ENCODE measurements around the gene APPL2.

The APPL2 gene

GRCh38 chr12:105272152-105272551 is 36.2 kb upstream of the APPL2 start:
- no peak for ATAC-seq
- TF ChIP-seq BACH2 (CRISPR knock-in tag; IDR thresholded peaks at IDR 0.05; ENCODE audit: borderline replicate concordance) (no peak), ZFP3 (CRISPR knock-in tag; IDR thresholded peaks at IDR 0.05) (no peak), ARNTL (CRISPR knock-in tag; IDR thresholded peaks at IDR 0.05; ENCODE audit: borderline replicate concordance, low read depth) (no peak), TOX (CRISPR knock-in tag; IDR thresholded peaks at IDR 0.05; ENCODE audit: borderline replicate concordance) (no peak), ZNF565 (CRISPR knock-in tag; conservative IDR thresholded peaks at IDR 0.05; ENCODE audit: low read depth) (no peak), PPARA (CRISPR knock-in tag; IDR thresholded peaks at IDR 0.05; ENCODE audit: borderline replicate concordance) (no peak), ZNF8 (CRISPR knock-in tag; IDR thresholded peaks at IDR 0.05) (no peak), CSDC2 (CRISPR knock-in tag; IDR thresholded peaks at IDR 0.05) (no peak)

GRCh38 chr12:105271364-105271763 is 35.4 kb upstream of the APPL2 start:
- TF ChIP-seq ISL1 (CRISPR knock-in tag; IDR thresholded peaks at IDR 0.05) = peak; percentile 71
- TF ChIP-seq CSRNP3 (CRISPR knock-in tag; IDR thresholded peaks at IDR 0.05) = no peak
- TF ChIP-seq POU6F1 (CRISPR knock-in tag; IDR thresholded peaks at IDR 0.05; ENCODE audit: borderline replicate concordance, low read depth) = no peak
- no peak for TF ChIP-seq TOX (CRISPR knock-in tag; IDR thresholded peaks at IDR 0.05; ENCODE audit: borderline replicate concordance)
- ATAC-seq = peak; percentile 50

GRCh38 chr12:105270671-105271255 is 34.8 kb upstream of the APPL2 start:
- no peak for TF ChIP-seq PPARA (CRISPR knock-in tag; IDR thresholded peaks at IDR 0.05; ENCODE audit: borderline replicate concordance)
- no peak for TF ChIP-seq CREB5 (CRISPR knock-in tag; IDR thresholded peaks at IDR 0.05; ENCODE audit: low read depth)
- no peak for TF ChIP-seq POU6F1 (CRISPR knock-in tag; IDR thresholded peaks at IDR 0.05; ENCODE audit: borderline replicate concordance, low read depth)
- no peak for TF ChIP-seq PATZ1 (CRISPR knock-in tag; IDR thresholded peaks at IDR 0.05; ENCODE audit: borderline replicate concordance)
- TF ChIP-seq ZNF8 (CRISPR knock-in tag; IDR thresholded peaks at IDR 0.05) = no peak
- no peak for TF ChIP-seq TOX (CRISPR knock-in tag; IDR thresholded peaks at IDR 0.05; ENCODE audit: borderline replicate concordance)
- no peak for TF ChIP-seq CSRNP3 (CRISPR knock-in tag; IDR thresholded peaks at IDR 0.05)
- ATAC-seq = peak; percentile 56; the same call in 2 of the 3 replicates

GRCh38 chr12:105267711-105268110 is 31.7 kb upstream of the APPL2 start:
- TF ChIP-seq ISL1 (CRISPR knock-in tag; IDR thresholded peaks at IDR 0.05) = no peak
- no peak for TF ChIP-seq TOX (CRISPR knock-in tag; IDR thresholded peaks at IDR 0.05; ENCODE audit: borderline replicate concordance)
- no peak for TF ChIP-seq ZNF565 (CRISPR knock-in tag; conservative IDR thresholded peaks at IDR 0.05; ENCODE audit: low read depth)
- TF ChIP-seq CSDC2 (CRISPR knock-in tag; IDR thresholded peaks at IDR 0.05) = no peak
- no peak for ATAC-seq

GRCh38 chr12:105264771-105265170 is 28.8 kb upstream of the APPL2 start:
- ATAC-seq = no peak
- TF ChIP-seq ZFP3 (CRISPR knock-in tag; IDR thresholded peaks at IDR 0.05) (no peak), POU6F1 (CRISPR knock-in tag; IDR thresholded peaks at IDR 0.05; ENCODE audit: borderline replicate concordance, low read depth) (no peak), OSR1 (CRISPR knock-in tag; IDR thresholded peaks at IDR 0.05) (no peak), TOX (CRISPR knock-in tag; IDR thresholded peaks at IDR 0.05; ENCODE audit: borderline replicate concordance) (no peak), PPARA (CRISPR knock-in tag; IDR thresholded peaks at IDR 0.05; ENCODE audit: borderline replicate concordance) (no peak), ZFP30 (CRISPR knock-in tag; IDR thresholded peaks at IDR 0.05) (no peak), PATZ1 (CRISPR knock-in tag; IDR thresholded peaks at IDR 0.05; ENCODE audit: borderline replicate concordance) (no peak)
